GM18909 (cell line): ENCODE data around the gene ADGRG6.

ENCODE experiments used
- ATAC-seq: cut with Tn5 transposase; IDR thresholded peaks from one replicate; pipeline ENCODE4 v1.9.1; 2021; ENCODE audit warnings: mild to moderate bottlenecking; ENCODE audit not compliant: unreplicated experiment, poor library complexity

The ADGRG6 gene

DNA sequence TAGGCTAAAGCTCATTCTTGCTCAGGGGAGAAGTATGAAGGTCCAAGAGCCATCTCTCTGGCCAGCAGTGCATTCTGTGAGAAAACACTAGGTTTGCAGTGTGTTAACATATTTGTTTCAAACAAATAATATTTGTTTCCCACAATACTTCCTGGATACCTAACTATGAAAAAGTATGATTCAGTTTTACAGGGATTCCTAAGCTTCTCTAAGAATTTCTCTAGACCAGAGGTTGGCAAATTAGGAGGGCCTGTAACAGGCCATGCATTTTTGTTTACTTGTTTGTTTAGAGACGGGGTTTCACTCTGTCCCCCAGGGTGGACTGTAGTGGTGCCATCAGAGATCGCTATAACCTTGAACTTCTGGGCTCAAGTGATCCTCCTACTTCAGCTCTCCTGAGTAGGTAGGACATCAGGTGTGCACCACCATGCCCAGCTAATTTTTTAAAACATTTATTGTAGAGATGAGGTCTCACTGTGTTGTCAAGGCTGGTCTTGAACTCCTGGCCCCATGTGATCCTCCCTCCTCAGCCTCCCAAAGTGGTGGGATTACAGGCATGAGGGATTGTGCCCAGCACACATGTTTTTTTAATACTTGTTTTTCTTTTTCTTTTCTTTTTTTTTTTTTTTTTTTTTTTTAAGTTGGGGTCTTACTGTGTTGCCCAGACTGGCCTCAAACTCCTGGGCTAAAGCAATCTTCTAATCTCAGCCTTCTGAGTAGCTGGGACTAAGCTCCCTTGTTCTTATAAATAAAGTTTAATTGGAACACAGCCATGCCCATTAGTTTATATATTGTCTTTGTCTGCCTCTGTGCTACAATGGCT, 71.7 kb downstream of the ADGRG6 start:
- no peak for ATAC-seq

DNA sequence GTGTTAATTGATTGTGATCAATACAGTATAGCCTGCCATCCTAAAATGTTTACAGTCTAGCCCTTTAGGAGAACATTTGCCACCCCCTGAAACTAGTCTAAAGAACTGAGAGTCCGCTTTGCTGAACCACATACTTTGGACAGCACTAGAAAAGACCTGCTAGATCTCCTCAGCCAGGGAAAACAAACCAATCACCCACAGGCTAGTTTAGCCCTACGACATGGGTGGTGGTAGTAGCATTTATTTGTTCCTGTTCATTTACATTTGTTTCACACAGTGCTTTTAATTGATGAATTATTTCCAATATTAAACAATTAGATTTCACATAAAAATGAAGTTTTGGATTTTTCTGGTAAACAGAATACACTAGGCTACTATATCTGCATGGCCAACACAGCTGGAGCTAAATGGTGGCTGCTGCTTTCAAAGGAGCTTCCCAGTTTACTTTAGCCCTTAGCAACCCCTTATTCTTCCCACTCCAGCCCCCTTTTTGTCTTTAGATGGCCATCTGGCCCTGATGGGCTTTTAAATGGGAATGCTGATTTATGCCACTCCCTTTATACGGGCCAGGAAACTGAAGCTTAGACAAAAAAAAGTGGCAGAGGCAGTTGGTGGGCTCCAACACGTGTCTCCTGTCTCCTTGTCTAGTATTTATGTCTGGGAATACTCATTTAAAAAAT, 72.4 kb downstream of the ADGRG6 start:
- ATAC-seq = no peak

DNA sequence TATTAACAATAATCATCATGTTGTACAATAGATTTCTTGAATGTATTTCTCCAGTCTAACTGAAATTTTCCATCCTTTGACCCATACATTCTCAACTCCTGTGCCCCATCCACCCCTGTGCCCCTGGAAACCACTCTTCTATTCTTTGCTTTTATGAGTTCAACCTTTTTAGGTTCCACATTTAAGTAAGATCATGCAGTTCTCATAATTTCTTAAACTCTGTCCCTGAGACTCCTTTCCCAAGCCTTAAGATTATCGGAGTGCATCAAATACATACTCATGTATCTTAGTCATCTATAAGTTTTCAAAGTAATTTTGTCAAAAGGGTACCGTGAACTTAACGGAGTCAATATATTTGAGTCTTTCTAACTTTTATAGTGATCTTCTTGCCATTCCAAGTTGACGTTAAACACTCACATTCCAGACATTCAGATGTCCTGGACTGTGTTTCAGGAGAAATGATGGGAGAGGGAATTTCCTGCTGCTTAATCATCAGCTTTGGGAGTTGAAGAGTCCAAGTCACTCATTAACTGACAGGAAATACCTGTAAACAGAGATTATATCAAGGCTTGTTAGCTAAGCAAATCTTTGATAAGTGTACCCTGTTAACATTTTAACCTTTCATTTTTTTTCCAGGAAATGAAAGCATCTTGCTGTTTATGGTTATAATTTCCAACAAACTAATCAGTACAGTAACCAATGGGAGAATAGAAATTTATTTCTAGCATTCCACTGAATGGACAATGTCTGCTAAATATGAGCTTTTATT, 73.3 kb downstream of the ADGRG6 start:
- ATAC-seq = no peak

DNA sequence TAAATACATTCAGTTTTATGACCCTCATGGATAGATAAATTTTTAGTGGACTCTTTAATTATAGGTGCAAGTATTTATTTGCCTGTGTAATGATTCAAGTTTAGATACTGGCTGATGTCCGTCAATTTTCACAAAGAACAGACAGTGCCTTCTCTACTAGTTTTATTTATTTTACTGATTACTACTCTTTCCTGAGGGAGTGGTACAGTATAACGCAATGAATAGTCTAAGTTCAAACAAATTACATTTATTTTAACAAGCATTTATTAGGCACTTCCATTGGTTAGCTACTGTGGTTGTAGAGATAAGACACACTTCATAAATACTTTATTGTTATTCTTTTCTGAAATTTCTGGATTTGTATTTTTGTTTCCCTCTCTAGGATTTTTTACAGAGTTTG, 74.3 kb downstream of the ADGRG6 start:
- ATAC-seq = no peak

DNA sequence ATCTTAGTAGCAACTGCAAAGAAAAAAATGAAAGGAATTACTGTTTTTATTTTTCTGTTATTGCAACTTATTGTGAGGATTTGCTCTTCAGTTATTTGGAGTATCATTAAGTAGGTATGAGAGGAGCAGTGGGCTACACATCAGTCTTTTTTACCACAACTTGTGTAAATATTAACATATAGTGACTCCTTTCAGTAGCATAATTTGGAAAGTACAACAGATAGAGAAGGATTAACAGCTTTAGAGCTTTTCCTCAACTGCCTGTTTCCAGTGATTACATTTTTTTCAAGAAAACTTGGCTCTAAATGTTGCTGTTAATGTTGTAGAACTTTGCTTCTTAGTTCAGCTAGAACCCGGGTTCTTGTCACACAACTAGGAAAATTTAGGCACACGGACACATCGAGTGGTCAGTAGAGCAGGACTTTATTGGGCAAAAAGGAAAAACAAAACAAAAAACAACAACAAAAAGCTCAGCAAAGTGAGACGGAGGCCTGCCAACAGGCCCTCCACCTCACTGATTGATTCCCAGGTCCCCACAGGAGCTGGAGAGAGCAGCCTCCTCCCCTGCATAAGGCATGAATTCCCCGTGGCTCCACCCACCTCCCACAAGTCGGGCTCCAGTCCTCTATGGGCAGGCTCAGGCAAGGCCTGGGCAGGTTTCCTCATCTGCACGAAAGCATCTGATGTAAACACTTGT, 75.1 kb downstream of the ADGRG6 start:
- no peak for ATAC-seq

DNA sequence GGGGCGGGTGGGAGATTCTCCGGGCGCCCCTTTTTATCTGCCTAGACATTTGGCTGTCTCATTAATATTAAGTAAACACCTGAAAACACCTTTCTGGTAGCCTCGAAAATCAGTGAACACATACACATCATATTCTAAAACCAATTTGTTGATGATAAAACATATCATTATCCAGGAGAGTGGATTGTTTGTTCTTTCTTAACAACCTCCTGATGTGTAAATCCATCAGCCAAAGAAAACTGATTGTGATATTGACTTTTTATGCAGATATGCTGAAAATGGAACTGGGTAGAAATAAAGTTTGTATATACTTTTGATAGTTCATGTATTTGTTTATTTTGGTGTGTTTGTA, 75.7 kb downstream of the ADGRG6 start:
- no peak for ATAC-seq

DNA sequence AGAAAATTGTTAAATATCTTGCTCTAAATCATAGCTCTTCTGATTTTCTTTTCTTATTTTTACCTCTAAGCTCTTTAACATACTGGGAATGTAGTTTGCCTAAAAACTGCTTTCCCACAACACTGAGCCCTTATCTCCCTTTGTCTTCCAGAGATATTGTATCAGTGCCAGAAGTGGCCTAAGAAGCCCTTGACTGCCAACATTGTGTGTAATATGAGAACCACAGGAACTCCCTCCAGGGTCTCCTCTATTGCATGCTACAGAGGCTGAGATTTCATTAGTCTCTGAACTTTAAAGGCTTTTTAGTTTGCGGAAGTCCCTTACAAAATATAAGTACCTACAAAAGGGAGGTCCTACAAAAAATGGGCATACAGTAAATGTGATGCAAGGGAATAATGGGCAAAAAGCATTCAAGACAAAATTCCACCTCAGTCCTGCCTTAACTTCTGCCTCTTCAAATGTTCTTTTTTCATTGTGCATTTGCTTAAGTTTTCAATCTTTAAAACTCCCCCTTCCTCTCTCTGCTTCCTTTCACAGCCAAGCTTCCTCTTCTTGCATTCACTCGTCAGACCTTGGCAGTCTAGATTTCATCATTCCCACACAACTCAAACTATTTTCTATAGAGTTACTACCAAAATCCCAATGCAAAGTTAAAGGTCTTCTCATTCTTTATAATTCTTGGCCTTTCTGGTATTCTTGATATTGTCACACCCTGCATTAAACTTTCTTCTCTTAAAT, 76.5 kb downstream of the ADGRG6 start:
- no peak for ATAC-seq

DNA sequence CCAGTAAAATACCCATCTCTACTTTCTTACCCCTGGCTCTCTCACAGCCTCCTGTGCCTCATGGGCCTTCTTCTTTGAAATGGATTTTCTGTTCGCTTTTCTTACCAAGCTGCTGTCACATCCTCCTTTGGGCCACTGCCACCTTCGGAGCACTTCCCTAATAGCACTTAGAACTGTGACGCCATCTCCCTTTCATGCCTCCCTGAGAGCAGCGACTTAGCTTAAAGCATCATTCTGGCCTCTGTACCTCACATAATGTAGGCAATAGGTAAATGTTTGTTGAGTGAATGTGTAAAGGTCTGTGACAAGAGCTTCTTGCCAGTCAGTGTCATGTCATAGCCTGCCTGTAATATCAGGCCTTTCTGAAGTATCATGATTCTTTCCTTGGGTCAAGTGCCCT, 78.8 kb downstream of the ADGRG6 start:
- no peak for ATAC-seq

DNA sequence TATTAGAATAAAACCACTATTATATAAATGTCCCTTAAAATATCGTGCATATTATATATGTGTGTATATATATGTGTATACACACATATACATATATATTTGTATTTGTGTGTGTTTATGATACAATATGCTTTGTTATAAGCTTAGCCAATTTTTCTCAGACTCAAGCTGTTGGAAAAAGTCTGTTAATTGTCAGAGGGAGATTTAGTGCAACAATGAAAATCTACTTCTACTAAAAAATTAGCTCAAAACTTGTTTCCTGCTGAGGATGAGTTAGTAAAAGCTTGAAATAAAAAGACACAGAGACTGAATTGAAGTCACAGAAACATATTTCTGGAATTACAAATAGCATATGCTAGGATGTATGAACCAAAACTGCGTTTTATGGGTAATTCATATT, 79.4 kb downstream of the ADGRG6 start:
- ATAC-seq = no peak

DNA sequence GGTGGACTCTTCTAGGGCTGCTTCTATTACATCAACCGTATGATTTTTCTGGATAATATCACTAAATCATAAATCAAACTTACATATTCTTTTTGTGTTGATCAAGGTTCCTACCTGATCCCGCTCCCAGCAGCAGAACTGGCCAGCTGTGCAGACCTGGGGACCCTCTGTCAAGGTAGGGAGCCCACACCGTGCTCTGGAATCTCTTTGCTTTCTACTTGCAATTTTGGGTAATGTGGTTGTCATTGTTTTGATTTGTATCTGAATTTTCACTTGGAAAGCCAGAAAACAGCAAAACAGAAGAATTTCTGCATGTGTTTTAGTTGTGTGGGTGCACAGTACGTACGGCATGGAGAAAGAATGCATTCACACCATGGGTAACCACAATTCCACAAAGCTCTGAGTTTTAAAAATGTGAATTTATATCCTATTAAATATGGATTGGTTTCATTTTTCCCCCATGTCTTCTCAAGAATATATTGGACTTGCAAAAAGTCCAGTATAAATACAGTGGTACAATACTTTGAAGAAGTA, 80.1 kb downstream of the ADGRG6 start:
- no peak for ATAC-seq

DNA sequence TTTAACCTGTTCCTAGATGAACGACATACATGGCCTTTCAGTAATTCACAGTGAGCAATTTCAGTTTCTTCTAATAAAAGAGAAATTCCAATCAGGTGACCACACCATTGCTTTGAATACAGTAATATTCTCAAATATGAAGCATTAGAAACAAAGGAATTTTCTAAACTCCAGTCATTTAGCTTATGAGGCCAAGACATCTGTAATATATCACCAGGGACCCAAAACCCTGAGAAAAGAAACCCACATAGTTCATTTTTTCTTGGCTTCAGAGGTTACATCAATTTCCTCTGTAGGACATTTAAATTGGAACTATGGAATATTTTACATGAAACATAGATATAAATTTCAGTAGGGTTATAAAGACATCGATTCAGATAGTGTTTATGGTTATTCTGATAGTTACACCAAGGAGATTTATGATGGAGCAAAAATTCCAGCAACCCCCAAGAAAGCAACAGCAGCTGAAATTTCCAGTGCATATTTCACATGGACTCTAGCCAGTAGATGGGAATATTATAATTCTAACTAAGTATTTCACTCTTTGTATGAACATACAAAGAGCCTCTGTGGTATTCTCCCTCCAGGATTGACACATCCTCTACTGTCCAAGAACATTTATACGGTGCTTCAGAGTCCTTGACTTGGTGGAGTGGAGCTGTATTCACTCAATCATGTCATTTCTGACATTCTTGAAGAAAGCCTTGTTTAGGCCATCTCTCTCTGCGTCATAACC, 82.9 kb downstream of the ADGRG6 start:
- ATAC-seq = no peak

DNA sequence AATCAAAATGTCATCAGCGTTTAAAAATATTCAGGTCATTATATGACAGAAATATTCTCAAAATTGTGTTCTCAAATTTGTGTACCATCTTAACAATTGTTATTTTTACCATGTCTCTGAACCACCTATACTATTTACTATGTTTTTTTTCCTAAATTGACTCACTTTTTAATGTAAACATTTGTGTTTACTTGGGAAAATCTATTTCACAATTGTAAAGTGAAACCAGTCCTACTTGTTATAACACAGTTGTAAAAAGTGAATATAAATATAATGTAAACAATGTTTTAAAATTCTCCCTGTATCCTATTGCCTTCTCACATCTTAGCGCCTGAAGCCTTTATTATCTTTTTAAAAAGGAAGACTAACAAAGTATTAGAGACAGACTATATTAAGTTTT, 83.5 kb downstream of the ADGRG6 start:
- ATAC-seq = no peak

DNA sequence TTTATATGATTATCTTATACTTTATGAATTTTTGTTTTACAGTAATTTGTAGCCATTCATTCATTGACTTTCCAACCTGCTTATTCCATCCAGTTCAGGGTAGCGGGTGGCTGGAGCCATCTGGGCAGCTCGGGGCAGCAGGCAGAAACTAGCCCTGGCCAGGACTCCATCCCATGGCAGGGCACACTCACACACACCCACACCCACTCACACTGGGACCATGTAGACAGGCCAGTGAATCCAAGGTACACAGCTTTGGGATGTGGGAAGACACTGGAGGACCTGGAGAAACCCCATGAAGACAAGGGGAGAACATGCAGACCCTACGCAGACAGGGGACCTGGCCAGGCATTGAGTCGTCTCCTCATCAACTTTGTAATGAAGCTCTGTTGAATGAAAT, 84.8 kb downstream of the ADGRG6 start:
- no peak for ATAC-seq

DNA sequence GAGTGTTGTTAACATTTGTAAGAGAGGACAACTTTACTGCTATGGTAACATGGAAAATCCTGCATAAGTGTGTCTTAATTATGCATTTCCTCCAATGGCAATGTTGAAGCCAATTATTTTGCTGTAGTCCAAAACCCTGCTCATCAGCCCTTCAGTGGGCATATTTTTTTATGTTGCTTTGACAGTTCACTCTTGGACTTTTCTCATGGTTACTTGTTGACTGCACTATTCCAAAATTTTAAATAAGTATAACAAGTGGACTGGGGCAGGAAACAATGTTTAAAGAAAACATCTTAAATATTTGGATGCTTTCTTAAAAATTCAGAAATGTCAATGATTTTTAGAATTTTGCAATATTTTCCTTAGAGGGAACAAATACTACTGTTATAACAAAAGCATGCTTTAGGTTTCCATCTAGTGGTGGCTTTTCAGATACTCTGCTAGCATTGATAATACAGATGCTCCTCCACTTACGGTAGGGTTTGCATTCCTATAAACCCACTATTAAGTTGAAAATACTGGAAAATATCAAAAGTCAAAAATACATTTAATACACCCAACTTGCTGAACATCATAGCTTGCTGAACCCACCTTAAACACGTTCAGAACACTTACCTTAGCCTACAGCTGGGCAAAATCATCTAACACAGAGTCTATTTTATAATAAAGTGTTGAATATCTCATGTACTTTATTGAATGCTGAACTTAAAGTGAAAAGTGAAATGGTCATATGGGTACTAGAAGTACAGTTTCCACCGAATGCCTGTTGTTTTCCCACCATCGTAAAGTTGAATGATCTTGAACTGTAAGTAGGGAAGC, 86.4 kb downstream of the ADGRG6 start:
- peak; percentile 75 for ATAC-seq

DNA sequence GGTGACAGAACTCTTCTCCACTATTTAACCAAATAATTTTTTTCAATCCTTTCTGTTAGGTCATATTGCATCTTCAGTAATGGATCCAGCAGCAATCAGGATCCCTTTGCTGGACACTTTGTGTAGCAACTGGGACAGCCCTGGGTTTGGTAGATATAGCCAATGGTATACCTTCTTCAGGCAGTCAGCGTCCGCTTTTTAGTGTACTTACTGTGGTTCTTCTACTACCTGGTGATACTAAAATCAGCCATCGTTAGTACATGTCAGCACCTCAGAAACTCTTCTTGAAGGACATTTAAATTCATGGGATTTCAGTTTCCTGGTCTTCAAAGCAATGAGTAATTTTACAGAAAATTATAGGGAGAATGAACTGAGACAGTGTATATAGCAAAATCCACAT, 93.5 kb downstream of the ADGRG6 start:
- ATAC-seq = no peak

DNA sequence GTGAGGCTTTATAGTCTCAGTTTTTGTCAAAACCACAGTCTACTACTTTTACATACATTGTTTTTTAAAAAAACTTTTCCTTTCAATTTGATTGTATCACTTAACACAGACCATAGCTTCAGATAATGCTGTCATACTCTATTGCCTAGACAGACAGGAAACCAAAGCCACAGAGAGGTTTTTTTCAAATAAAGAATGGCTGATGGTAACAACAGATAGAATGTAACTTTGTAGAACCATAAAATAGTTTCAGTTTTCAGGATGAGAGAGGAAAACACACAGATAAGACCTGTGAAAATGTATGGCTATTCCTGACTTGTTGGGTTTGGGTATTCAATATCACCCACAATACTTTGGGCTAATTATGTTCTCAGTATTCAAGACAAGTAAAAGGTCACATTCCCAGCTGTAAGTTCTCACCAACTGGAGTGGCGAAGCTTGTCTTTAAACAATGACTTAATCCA, 94.0 kb downstream of the ADGRG6 start:
- peak; percentile 98 for ATAC-seq

DNA sequence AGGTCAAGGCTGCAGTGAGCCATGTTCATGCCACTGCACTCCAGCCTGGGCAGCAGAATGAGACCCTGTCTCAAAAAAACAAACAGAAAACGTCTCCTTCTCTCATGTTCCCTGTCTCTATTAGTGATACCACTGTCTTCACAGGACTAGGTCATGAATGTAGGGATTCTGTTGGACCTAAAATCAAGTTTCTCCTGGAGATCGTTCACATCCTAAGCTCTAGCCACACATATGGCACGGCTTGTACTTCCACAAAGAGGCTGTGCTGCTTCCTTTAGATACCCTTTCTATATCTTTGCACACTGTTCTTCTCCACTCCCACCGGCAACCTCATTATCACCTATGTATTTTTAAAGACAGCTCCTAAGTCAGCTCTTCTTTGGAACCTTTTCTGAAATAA, 96.5 kb downstream of the ADGRG6 start:
- no peak for ATAC-seq

DNA sequence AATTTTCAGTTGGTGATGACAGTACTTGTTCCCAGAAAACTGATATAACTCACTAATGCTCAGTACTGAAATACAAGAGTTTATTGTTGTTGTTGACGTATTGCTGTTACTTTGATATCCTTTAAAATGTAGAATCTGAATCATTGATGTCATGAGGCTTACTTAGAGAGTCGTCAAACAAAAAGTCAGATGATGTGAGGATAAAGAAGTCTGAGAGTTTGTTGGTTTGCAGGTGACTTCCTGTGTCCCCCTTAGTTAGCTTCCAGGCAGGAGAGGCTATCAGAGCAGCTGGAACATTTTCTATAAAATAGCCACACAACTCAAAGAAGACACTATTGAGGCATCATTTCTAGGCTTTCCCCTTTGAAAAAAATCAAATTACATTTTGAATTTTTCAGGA, 97.9 kb downstream of the ADGRG6 start:
- ATAC-seq = no peak
